ENCODE results near the gene PHLPP1. TPM values are rescaled to one million over a fixed set of nuclear protein-coding genes. Genes with fewer than 3 reads are reported as not detected.

Gene PHLPP1
- total RNA-seq, 1 experiment from 2014 or later = 39.9 TPM

- peaks cover 22 to 56% (median 50%) of the 10 kb centered on the region in 3 experiments for H3K36me3 Mint-ChIP-seq (ENCODE audit: insufficient read depth in 1 of 3, low read depth in 3 of 3)
Observed at GRCh38 chr18:62963507-62963906, 248.2 kb downstream of the PHLPP1 start.

More at GRCh38 chr18:62963507-62963906, 248.2 kb downstream of the PHLPP1 start:
- WGBS (ENCODE audit: extremely low coverage, insufficient read length, low lambda C conversion rate) = no CpG with 5 or more reads among the region's 3 CpGs
- Histone ChIP-seq H3K14ac (ENCODE audit: insufficient read depth, low read length) (no peak overlapping the region), H3K27ac (ENCODE audit: insufficient read length, low read depth, low read length) (no peak overlapping the region), H3K79me2 (ENCODE audit: insufficient read depth, low read length) (0 out of 2 replicates have a peak, but pooled peaks cover 2% of the 10 kb centered on the region), H2AK5ac (ENCODE audit: insufficient read length, low read length) (no peak overlapping the region), H2BK5ac (ENCODE audit: insufficient read length, low read length) (no peak overlapping the region), H4K5ac (ENCODE audit: insufficient read length, low read depth, low read length) (no peak overlapping the region), H2BK15ac (ENCODE audit: low read depth, low read length) (no peak overlapping the region), H3K23me2 (ENCODE audit: insufficient read length, low read depth, low read length, poor library complexity, severe bottlenecking) (no peaks in the 10 kb centered on the region), H3K56ac (ENCODE audit: insufficient read length, low read depth, low read length) (no peak overlapping the region), H3K9ac (ENCODE audit: extremely low read depth, insufficient read length, low read length) (no peak overlapping the region), H4K8ac (replicated peaks; ENCODE audit: insufficient read length, low read depth, low read length) (no peak overlapping the region), H3K4me2 (ENCODE audit: insufficient read depth, insufficient read length, low read length) (no peak overlapping the region), H3K18ac (ENCODE audit: insufficient read length, low read depth, low read length) (no peak overlapping the region), H2BK20ac (ENCODE audit: low read depth, low read length, poor library complexity, severe bottlenecking) (no peak overlapping the region), H3K23ac (ENCODE audit: insufficient read length, low read depth, low read length) (no peak overlapping the region), H3K27me3 (ENCODE audit: insufficient read depth, low read length) (no peaks in the 10 kb centered on the region), H4K91ac (ENCODE audit: insufficient read length, low read depth, low read length) (no peak overlapping the region), H2BK120ac (ENCODE audit: low read depth, low read length, poor library complexity, severe bottlenecking) (no peak overlapping the region), H3K4me1 (ENCODE audit: insufficient read depth, low read length) (no peaks in the 10 kb centered on the region), H3K79me1 (ENCODE audit: insufficient read depth, low read depth, low read length, poor library complexity, severe bottlenecking) (no peaks in the 10 kb centered on the region), H2BK12ac (ENCODE audit: insufficient read length, low read depth, low read length) (no peak overlapping the region), H3T11ph (ENCODE audit: low read length) (no peak overlapping the region), H4K20me1 (ENCODE audit: control insufficient read depth, insufficient read depth, insufficient read length) (no peaks in the 10 kb centered on the region), H3K4ac (ENCODE audit: low read depth, low read length) (no peak overlapping the region), H3K9me3 (ENCODE audit: control insufficient read depth, low read depth, low read length) (no peaks in the 10 kb centered on the region), H2AFZ (ENCODE audit: low read length) (no peak overlapping the region)
- H3K27ac Mint-ChIP-seq = peak overlapping the region in 2 of 3 experiments; percentile 80 to 92; a peak in 5 of 7 replicates
- no peak for TF ChIP-seq CTCF (conservative IDR thresholded peaks at IDR 0.05)
- H3K27me3 Mint-ChIP-seq (ENCODE audit: low read depth) = no peaks in the 10 kb centered on the region
- H3K4me3 Mint-ChIP-seq = no peak overlapping the region
- H3K4me1 Mint-ChIP-seq = peaks cover 26 to 29% of the 10 kb centered on the region in 2 experiments
- DNase-seq = no peak
- no peaks in the 10 kb centered on the region for H3K9me3 Mint-ChIP-seq

Measured in H9 (cell line).